Keratinocyte (primary cell): ENCODE results near the gene NUMBL.

Experiments used
- CTCF ChIP-seq, 3 experiments: IDR thresholded peaks in 1 of 3; conservative IDR thresholded peaks in 1 of 3; optimal IDR thresholded peaks in 1 of 3; 2 replicates in 2 of 3; 3 replicates in 1 of 3; pipeline versions ENCODE3 to v1.5.1; 2011; ENCODE audit warnings: low read length in 3 of 3, mild to moderate bottlenecking in 3 of 3, moderate library complexity in 2 of 3, control low read depth in 1 of 3, inconsistent platforms in 1 of 3; ENCODE audit not compliant: insufficient read depth in 2 of 3; ENCODE audit errors: extremely low read depth in 1 of 3
- EZH2 ChIP-seq: IDR thresholded peaks from one replicate; pipeline ENCODE4 v1.6.1; 2012; ENCODE audit warnings: inconsistent platforms, mild to moderate bottlenecking, low read length, moderate library complexity

GRCh38 chr19:40713939-40714338 is 23.5 kb upstream of the NUMBL start:
- no peak for TF ChIP-seq CTCF (optimal IDR thresholded peaks at IDR 0.05 in 1 of 3, IDR thresholded peaks at IDR 0.05 in 1 of 3, conservative IDR thresholded peaks at IDR 0.05 in 1 of 3; ENCODE audit: extremely low read depth in 1 of 3, insufficient read depth in 2 of 3, low read length in 3 of 3)
- no peak for TF ChIP-seq EZH2
